ENCODE results near the gene CCT8.

DNA sequence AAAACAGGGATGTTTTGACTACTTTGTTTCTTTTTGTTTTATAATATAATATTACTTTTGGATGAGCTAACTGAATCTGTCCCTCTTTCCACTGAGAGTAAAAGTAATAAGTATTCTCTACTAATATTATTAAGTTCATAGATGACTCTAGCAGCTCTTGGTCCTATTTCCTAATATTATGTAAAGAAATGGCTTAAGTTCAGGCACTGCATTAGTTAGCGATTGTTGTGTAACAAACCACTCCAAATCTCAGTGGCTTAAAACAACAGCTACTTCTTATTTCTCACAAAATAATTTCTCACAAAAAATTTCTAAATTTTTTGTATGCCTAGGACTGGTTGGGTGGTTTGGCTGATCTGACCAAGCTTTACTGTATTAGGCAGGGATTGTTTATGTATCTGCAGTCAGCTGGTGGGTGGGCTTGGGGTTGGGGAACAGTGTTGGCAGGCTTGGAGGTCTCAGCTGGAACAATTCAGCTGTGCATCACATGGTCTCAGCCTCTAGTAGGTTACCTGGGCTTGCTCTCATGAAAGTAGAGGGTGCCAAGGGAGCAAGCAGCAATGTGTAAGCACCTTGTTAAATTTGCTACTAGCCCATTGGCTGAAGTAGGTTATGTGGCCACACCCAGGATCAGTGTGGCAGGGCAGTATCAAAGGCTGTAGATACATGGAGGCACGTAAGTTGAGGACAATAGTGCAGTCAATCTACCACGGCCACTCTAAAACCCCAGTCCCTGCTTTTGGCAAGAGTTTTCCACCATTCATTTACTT lies 8.8 kb upstream of the CCT8 start:
- TF ChIP-seq POLR2A (IDR thresholded peaks at IDR 0.05; ENCODE audit: low read depth, low read length): no peak
- no peak for TF ChIP-seq POLR2AphosphoS5 (IDR thresholded peaks at IDR 0.05; ENCODE audit: low read depth, low read length)
- TF ChIP-seq TAF1 (IDR thresholded peaks at IDR 0.05; ENCODE audit: low read depth, low read length): no peak
- TF ChIP-seq POU2F2 (IDR thresholded peaks at IDR 0.05; ENCODE audit: low read depth, low read length): no peak
- TF ChIP-seq PAX5 (IDR thresholded peaks at IDR 0.05; ENCODE audit: insufficient read depth, low read length, severe bottlenecking): no peak
- TF ChIP-seq SPI1 (IDR thresholded peaks at IDR 0.05; ENCODE audit: low read depth, low read length): no peak
